GM12878 (cell line): ENCODE results near the gene ARHGAP21. TPM values are rescaled to one million over a fixed set of nuclear protein-coding genes. Genes with fewer than 3 reads are reported as not detected.

ENCODE experiments used
- ATAC-seq: fragments of 200-7000 bp; cut with Tn5 transposase; 3 replicates; pipeline ENCODE4 v1.9.1; 2020; ENCODE audit warnings: mild to moderate bottlenecking, moderate library complexity
- BruUV-seq: library from RNA; stranded (reverse); fragments of 400-500 nt; replicated peaks from 2 replicates; lab custom pipeline; 2021; lab: Mats Ljungman, UMichigan
- CTCF ChIA-PET: fragments of 300-600 bp; sonication (Branson Sonifier 250); formaldehyde crosslinking; extraction: SDS; loops from one replicate; lab custom pipeline; 2021; ENCODE audit warnings: inconsistent platforms; lab: Yijun Ruan, JAX
- POLR2A ChIA-PET: fragments of 350-600 bp; formaldehyde crosslinking; extraction: SDS; loops from one replicate; lab custom pipeline; 2021; ENCODE audit warnings: inconsistent platforms; lab: Charles Lee
- RAD21 ChIA-PET: fragments of 300-600 bp; sonication (Branson Sonifier 250); formaldehyde crosslinking; loops from one replicate; lab custom pipeline; 2023; ENCODE audit warnings: antibody characterized with exemption; ENCODE audit not compliant: unreplicated experiment; lab: Charles Lee
- SMC1A ChIA-PET: fragments of 300-600 bp; sonication (Branson Sonifier 250); formaldehyde crosslinking; loops from one replicate; lab custom pipeline; 2023; ENCODE audit not compliant: unreplicated experiment, uncharacterized antibody; lab: Charles Lee
- DNase-seq: peaks from one replicate; pipeline ENCODE4 v3.0.0-alpha.2; 2011; ENCODE audit warnings: low read depth, low spot score
- FAIRE-seq: peaks from 3 replicates; lab custom pipeline; 2011; peaks lifted over from hg19 to GRCh38; lab: Jason Lieb, UNC
- H2AFZ ChIP-seq: 2 replicates; pipeline ENCODE4 v1.6.0; 2011; ENCODE audit warnings: low read depth, low read length, control low read depth; ENCODE audit not compliant: control insufficient read depth
- H3K27ac ChIP-seq: 2 replicates; pipeline ENCODE4 v1.5.1; 2011; ENCODE audit warnings: control low read depth; ENCODE audit not compliant: control insufficient read depth, insufficient read depth
- H3K27me3 ChIP-seq, 2 experiments: replicated peaks in 1 of 2; 2 replicates each; pipeline versions ENCODE4 v1.6.0 to v1.6.1; 2011; ENCODE audit warnings: low read length in 1 of 2; ENCODE audit not compliant: control insufficient read depth in 2 of 2, insufficient read depth in 2 of 2
- H3K36me3 ChIP-seq, 2 experiments: 2 replicates each; pipeline ENCODE4 v1.5.1; 2011; ENCODE audit warnings: low read length in 1 of 2; ENCODE audit not compliant: control insufficient read depth in 2 of 2, insufficient read depth in 2 of 2
- H3K4me1 ChIP-seq: 2 replicates; pipeline ENCODE4 v1.6.1; 2011; ENCODE audit warnings: mild to moderate bottlenecking, low read length, moderate library complexity, mixed read lengths; ENCODE audit not compliant: control insufficient read depth, insufficient read depth
- H3K4me2 ChIP-seq: 2 replicates; pipeline ENCODE4 v1.6.0; 2011; ENCODE audit warnings: control low read depth; ENCODE audit not compliant: control insufficient read depth, insufficient read depth
- H3K4me3 ChIP-seq: fragments of 200-600 bp; sonication (generic); 2 replicates; pipeline ENCODE4 v1.5.1; 2016
- H3K79me2 ChIP-seq: 2 replicates; pipeline ENCODE4 v1.6.0; 2011; ENCODE audit warnings: low read length; ENCODE audit not compliant: control insufficient read depth, insufficient read depth
- H3K9ac ChIP-seq: 2 replicates; pipeline ENCODE4 v1.8.0; 2011; ENCODE audit warnings: low read length, control low read depth, mixed read lengths; ENCODE audit not compliant: control insufficient read depth, insufficient read depth
- H3K9me3 ChIP-seq: replicated peaks from 3 replicates; pipeline ENCODE4 v1.5.1; 2011; ENCODE audit warnings: mild to moderate bottlenecking, low read length; ENCODE audit not compliant: control insufficient read depth, insufficient read depth
- H4K20me1 ChIP-seq: 2 replicates; pipeline ENCODE4 v1.6.0; 2011; ENCODE audit not compliant: control insufficient read depth, insufficient read depth
- BCL3 ChIP-seq: IDR thresholded peaks from 2 replicates; pipeline ENCODE4 v1.6.1; 2011; ENCODE audit warnings: borderline replicate concordance, low read depth, mild to moderate bottlenecking, moderate library complexity, low read length; ENCODE audit not compliant: insufficient read depth, poor library complexity, severe bottlenecking
- CBX3 ChIP-seq: fragments of 200-600 bp; sonication (generic); IDR thresholded peaks from 2 replicates; pipeline ENCODE4 v1.6.1; 2016; ENCODE audit warnings: low read depth, borderline replicate concordance
- CEBPB ChIP-seq, 2 experiments: fragments of 150-350 bp in 1 of 2; IDR thresholded peaks; 2 replicates each; pipeline ENCODE4 v1.6.1; 2012 to 2014; ENCODE audit warnings: low read depth in 2 of 2, low read length in 2 of 2, borderline replicate concordance in 1 of 2, inconsistent platforms in 1 of 2
- EP300 ChIP-seq, 2 experiments: fragments of 150-350 bp in 1 of 2; IDR thresholded peaks; 2 replicates each; pipeline ENCODE4 v1.6.1; 2011 to 2012; ENCODE audit warnings: low read depth in 2 of 2, low read length in 2 of 2, borderline replicate concordance in 1 of 2, improper control_type of control experiment in 1 of 2, inconsistent platforms in 1 of 2; ENCODE audit not compliant: control insufficient read depth in 1 of 2
- HDGF ChIP-seq: fragments of 450-650 bp; IDR thresholded peaks from 2 replicates; pipeline ENCODE4 v1.6.1; 2016; ENCODE audit warnings: antibody characterized with exemption
- KDM1A ChIP-seq: fragments of 200-600 bp; sonication (generic); IDR thresholded peaks from 2 replicates; pipeline ENCODE4 v1.6.1; 2016; ENCODE audit warnings: borderline replicate concordance
- MLLT1 ChIP-seq: fragments of 450-650 bp; IDR thresholded peaks from 2 replicates; pipeline ENCODE4 v1.6.1; 2016; ENCODE audit warnings: mild to moderate bottlenecking
- NR2C1 ChIP-seq: fragments of 450-650 bp; IDR thresholded peaks from 2 replicates; pipeline ENCODE4 v1.6.1; 2017; ENCODE audit warnings: antibody characterized with exemption, mild to moderate bottlenecking, moderate library complexity
- NR2F1 ChIP-seq: fragments of 450-650 bp; conservative IDR thresholded peaks from 2 replicates; pipeline ENCODE4 v1.6.1; 2017; ENCODE audit warnings: mild to moderate bottlenecking
- SMC3 ChIP-seq: IDR thresholded peaks from 2 replicates; pipeline ENCODE4 v1.6.1; 2011; ENCODE audit warnings: low read length, improper control_type of control experiment, borderline replicate concordance
- TCF12 ChIP-seq: IDR thresholded peaks from 2 replicates; pipeline ENCODE4 v1.6.1; 2011; ENCODE audit warnings: low read depth, mild to moderate bottlenecking, low read length
- USF1 ChIP-seq: IDR thresholded peaks from 2 replicates; pipeline ENCODE4 v1.6.1; 2011; ENCODE audit warnings: borderline replicate concordance, low read depth, mild to moderate bottlenecking, moderate library complexity, mixed read lengths, low read length; ENCODE audit not compliant: insufficient read depth; ENCODE audit errors: extremely low read length
- WRNIP1 ChIP-seq: IDR thresholded peaks from 2 replicates; pipeline ENCODE4 v1.6.1; 2011; ENCODE audit warnings: low read depth, low read length, improper control_type of control experiment, borderline replicate concordance
- YBX1 ChIP-seq: fragments of 450-650 bp; IDR thresholded peaks from 2 replicates; pipeline ENCODE4 v1.6.1; 2016; ENCODE audit warnings: antibody characterized with exemption
- WGBS: methylation state at CpG from one replicate; pipeline ENCODE4 v1.1.6; 2016; ENCODE audit warnings: low lambda C conversion rate; ENCODE audit not compliant: insufficient replicate concordance, insufficient coverage; ENCODE audit errors: missing lambda C conversion rate; 5-methylcytosine and 5-hydroxymethylcytosine counted together
- in situ Hi-C: fragments of 300-500 bp; cut with MboI; formaldehyde crosslinking; loops from 9 replicates; pipeline ENCODE4 v1.14.3; 2018; ENCODE audit warnings: mixed read lengths
- intact Hi-C: fragments of 100-400 bp; cut with micrococcal nuclease; formaldehyde crosslinking; loops from one replicate; pipeline ENCODE4 v1.14.2; 2022; ENCODE audit not compliant: unreplicated experiment
- polyA plus RNA-seq, 11 experiments: library from polyadenylated mRNA; depleted of rRNA in 4 of 11; unstranded in 6 of 11; stranded (reverse) in 5 of 11; fragments of >200 nt; fragmentation: Nextera tagmentation in 4 of 11; fragmentation: Illumina TruSeq in 1 of 11; extraction: Ambion mirVana in 4 of 11; extraction: Trizol in 1 of 11; gene quantifications; 1 replicate in 1 of 11; 2 replicates in 10 of 11; pipeline versions ENCODE4 v1.2.1 to v1.2.3, GENCODE V29; 2011 to 2016; ENCODE audit warnings: inconsistent platforms in 2 of 11, missing spikeins in 2 of 11, low read depth in 1 of 11
- total RNA-seq, 4 experiments: library from RNA; depleted of rRNA in 3 of 4; stranded (reverse); fragments of >200 nt in 3 of 4; fragmentation: Illumina TruSeq in 1 of 4; extraction: Trizol in 1 of 4; gene quantifications; 2 replicates each; pipeline versions ENCODE4 v1.2.1 to v1.2.3, GENCODE V29; 2013 to 2021

The ARHGAP21 gene
- total and polyA plus RNA-seq, 10 of the 15 experiments (the other 5 are each of a cell fraction or from before 2014, with no cell fraction given), result 11.7 to 103 (median 37.6) TPM

- H4K20me1 ChIP-seq, result no peaks in the 10 kb centered on the region
- H3K4me3 ChIP-seq, result no peak overlapping the region
- BruUV-seq, result no TSS peak
- in situ Hi-C loops, result no loop called here
- WGBS, result 94% methylated on average over 10 of the region's 10 CpGs
- peaks cover 8% of the 10 kb centered on the region for H3K79me2 ChIP-seq
- CTCF ChIA-PET, result interaction anchor here (0.6 to 1.1 kb wide), 3 partner anchors 12 to 51 kb away, joined by 3 to 4 read pairs (median 3); no protein-coding TSS in a partner anchor
- intact Hi-C loops, result no loop called here
- H3K9ac ChIP-seq, result no peak overlapping the region
- POLR2A ChIA-PET, result interaction anchor here (1.0 kb wide), 1 partner anchor 192 kb away, joined by 3 read pairs; no protein-coding TSS in a partner anchor
- SMC1A ChIA-PET, result interaction anchor here (0.9 to 4.6 kb wide), 9 partner anchors 8 to 211 kb away, joined by 3 to 17 read pairs (median 3); no protein-coding TSS in a partner anchor
- no peaks in the 10 kb centered on the region for H3K27me3 ChIP-seq
- FAIRE-seq (no peak), DNase-seq (no peak), ATAC-seq (no peak)
- no peaks in the 10 kb centered on the region for H3K36me3 ChIP-seq
- no peak overlapping the region for H2AFZ ChIP-seq
- no peak overlapping the region for H3K27ac ChIP-seq
- no peaks in the 10 kb centered on the region for H3K9me3 ChIP-seq
- peaks cover 6% of the 10 kb centered on the region; the same call in 1 of the 2 replicates for H3K4me1 ChIP-seq
- RAD21 ChIA-PET, result interaction anchor here (1.2 kb wide), 1 partner anchor 12 kb away, joined by 5 read pairs; no protein-coding TSS in a partner anchor
- H3K4me2 ChIP-seq, result peak overlapping the region; percentile 15; the same call in 1 of the 2 replicates
- TF ChIP-seq NR2F1 (no peak), MLLT1 (0 out of 2 replicates have a peak, but pooled peaks have one; percentile 57), YBX1 (no peak), EP300 (IDR thresholded peaks at IDR 0.05; ENCODE audit: borderline replicate concordance in 1 of 2, control insufficient read depth in 1 of 2, low read depth in 2 of 2, low read length in 2 of 2) (no peak), BCL3 (no peak), NR2C1 (no peak), SMC3 (no peak), HDGF (0 out of 2 replicates have a peak, but pooled peaks have one; percentile 29), TCF12 (no peak), CBX3 (no peak), WRNIP1 (no peak), CEBPB (IDR thresholded peaks at IDR 0.05; ENCODE audit: borderline replicate concordance in 1 of 2, low read depth in 2 of 2, low read length in 2 of 2) (no peak), USF1 (no peak), KDM1A (no peak)
These were observed 5.4 kb downstream of the ARHGAP21 start for GRCh38 chr10:24718031-24718855.
